CD4-positive, alpha-beta T cell treated with Interleukin-4 for 1 hour (primary cell): ENCODE data around the gene KCNK7.

Experiments
- DNase-seq, 2 donors: peaks; one replicate each; pipeline ENCODE4 v3.0.0-alpha.2; 2020 to 2022

KCNK7 gene

DNA sequence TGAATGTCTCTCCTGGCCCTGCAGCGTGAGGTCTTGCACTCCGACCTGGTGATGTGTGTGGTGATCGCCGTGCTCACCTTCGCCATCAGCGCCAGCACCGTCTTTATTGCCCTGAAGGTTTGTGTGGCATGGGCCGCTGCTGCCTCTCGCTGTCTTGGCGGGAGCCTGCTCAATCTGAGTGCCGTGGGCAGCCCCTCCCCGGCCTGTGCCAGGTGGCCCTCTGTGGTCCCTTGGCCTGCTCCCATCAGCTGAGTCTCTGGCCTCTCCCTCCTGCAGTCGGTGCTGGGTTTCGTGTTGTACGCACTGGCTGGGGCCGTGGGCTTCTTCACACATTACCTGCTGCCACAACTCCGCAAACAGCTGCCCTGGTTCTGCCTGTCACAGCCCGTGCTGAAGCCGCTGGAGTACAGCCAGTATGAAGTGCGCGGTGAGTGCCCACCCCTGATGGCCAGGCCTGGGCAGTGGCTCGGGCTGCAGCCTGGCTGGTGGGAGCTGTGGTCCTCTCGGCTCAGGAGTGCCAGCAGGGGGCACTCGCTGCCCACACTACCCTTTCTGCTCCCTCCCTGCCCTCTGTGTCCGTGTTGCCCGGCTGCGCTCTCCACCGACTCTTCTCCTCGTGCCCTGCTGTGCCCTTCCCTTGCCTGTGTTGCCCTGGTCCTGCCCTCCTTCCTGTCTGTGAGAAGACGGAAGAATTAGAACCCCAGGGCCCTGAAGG is 30.2 kb upstream of the KCNK7 start:
- DNase-seq, result peak; percentile 70 to 78

DNA sequence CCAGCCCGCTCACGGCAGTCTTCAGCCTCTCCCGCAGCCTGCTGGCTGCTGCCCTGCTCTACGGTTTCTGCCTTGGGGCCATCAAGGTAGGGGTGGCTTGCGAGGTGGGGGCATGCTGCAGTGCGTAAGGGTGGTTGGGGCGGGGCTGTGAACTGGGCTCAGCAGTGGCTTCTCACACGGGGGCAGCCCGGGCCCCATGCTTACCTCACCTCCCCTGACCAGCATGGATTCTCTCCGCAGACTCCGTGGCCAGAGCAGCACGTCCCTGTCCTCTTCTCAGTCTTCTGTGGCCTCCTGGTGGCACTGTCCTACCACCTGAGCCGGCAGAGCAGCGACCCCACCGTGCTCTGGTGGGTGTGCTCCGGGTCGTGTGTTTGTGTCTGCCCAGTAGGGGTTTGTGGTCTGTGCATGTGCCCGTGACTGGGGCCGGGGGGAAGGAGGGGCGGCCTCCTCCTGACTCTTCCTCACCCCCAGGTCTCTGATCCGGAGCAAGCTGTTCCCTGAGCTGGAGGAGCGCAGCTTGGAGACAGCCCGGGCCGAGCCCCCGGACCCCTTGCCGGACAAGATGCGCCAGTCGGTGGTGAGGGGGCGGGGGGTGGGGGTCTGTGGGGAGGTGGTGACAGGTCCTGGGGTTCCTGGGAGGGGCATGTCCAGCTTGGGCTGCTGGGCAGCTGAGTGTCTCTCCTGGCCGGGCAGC is 29.5 kb upstream of the KCNK7 start:
- no peak for DNase-seq

DNA sequence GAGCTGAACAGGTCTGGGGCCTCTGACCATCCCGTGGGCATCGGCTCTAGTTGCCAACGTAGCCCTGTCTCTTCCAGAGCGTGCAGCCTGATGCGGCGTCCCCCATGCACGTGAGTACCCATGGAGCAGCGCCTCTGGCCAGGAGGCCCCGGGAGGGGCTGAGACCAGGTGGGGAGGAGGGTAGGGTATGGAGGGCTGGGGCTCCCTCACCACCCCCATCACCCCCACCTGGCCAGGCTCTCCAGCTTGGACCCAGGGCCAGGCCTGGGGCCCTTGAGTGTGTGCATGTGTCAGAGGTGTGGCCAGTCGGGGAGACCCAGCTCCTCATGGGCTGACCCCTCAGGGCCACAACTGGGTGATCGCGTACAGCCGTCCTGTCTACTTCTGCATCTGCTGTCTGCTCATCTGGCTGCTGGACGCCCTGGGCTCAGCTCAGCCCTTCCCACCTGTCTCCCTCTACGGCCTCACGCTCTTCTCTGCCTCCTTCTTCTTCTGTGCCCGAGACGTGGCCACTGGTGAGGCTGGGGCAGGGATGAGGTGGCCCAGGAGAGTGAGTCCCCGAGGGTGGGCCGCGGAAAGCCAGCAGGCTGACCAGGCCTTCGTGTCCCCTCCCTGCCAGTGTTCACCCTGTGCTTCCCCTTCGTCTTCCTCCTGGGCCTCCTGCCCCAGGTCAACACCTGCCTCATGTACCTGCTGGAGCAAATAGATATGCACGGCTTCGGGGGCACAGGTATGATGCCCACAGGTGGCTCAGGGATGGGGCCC is 28.4 kb upstream of the KCNK7 start:
- DNase-seq, result no peak

DNA sequence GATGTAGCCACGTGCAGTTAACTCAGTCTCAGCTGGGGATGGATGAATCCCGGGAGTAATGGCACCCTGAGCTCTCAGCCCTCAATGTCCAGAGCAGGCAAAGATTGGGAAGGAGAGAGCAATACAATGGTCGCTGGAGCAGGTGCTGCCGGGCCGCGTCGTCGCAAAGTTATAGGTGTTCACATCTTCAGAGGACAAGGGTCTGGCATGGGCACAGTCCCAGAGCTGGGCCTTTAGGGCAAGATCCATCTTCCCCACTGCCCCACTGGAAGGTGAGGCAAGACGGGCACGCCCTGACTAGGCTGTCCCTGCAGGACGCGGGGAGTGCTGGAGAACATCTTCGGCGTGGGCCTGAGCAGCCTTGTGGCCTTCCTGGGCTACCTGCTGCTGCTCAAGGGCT is 27.6 kb upstream of the KCNK7 start:
- no peak for DNase-seq

DNA sequence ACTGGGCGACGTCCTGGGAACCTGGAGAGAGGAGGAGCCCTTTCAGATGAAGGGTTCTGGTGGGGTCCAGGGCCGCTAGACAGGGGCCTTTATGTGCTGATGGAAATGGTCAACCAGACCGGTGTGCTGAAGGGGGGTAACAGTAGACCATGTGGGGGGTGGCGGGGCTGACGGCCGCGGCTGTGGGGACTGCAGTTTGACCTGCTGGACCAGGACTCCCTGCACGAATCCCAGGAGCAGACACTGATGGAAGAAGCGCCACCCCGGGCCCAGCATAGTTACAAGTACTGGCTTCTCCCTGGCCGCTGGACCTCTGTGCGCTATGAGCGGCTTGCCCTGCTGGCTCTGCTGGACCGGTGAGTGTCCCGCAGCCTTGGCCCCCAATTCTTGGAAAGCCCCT is 26.4 kb upstream of the KCNK7 start:
- no peak for DNase-seq

DNA sequence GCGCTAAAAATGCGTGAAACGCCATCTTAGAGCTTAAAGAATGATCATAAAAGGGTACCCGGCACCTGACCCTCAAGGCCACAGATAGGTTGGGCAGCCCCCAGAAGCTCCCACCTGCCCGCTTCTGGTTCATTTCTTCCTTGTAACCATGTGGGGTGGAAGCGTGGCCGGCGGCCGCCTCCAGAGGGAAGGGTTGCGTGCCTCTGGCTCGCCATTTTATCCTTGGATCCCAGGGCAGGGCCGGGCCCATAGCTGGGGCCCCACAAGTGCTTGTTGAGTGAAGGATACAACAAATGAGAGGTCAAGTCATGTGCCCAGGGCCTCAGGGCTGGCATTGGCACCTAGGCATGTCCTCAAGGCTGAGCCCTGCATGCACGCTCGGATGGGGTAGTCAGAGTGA is 25.9 kb upstream of the KCNK7 start:
- no peak for DNase-seq

DNA sequence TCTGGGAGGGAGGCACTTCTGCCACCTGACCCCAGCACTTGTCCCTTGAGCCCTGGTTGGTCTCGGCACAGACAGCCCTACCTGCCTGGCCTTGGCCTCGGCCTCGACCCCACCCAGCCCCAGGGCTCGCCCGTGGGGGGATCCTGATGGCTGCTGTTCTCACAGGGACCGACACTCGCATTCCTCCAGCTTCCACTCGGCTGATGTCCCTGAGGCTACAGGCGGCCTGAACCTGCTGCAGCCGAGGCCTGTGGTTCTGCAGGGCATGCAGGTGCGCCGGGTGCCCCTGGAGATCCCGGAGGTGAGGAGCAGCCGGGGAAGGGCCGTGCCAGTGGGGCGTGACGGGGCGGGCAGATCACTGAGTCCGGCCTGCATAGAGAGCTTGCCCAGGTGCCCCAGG is 25.1 kb upstream of the KCNK7 start:
- DNase-seq, result no peak

DNA sequence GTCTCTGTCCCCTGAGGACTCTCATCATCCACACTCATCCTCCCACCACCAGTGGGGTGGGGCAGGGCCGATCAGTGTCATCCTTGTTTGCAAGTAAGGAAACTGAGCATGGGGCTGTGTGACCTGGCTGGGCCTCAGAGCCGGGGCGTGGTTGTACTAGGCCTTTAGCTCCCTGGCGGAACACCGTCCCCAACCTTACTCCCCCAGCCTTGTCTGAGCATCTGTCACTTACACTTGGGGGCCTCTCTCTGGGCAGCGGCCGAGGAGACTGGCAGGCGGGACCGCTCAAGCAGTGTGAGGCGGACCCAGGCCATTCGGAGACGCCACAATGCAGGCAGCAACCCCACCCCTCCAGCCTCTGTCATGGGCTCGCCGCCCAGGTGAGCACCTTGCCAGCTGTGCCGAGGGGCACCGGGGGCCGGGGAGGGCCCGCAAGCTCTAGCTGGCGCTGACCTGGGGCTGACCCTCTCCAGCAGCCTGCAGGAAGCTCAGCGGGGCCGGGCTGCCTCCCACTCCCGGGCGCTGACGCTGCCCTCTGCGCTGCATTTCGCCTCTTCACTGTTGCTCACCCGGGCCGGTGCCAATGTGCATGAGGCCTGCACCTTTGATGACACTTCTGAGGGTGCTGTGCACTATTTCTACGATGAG is 23.8 kb upstream of the KCNK7 start:
- DNase-seq, result no peak

DNA sequence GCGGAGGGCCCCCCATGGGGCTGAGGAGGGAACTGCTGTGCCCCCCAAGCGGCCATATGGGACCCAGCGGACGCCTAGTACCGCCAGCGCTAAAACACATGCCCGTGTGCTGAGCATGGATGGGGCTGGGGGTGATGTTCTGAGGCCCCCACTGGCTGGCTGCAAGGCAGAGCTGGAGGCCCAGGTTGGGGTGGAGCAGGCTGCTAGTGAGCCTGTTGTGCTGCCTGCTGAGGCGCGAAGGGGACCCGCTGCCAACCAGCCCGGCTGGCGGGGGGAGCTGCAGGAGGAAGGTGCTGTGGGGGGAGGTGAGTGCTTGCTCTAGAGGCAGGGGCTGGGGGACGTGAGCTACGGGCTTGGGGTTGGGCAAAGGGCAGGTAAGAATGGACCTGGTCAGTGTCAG is 23.2 kb upstream of the KCNK7 start:
- DNase-seq, result no peak

DNA sequence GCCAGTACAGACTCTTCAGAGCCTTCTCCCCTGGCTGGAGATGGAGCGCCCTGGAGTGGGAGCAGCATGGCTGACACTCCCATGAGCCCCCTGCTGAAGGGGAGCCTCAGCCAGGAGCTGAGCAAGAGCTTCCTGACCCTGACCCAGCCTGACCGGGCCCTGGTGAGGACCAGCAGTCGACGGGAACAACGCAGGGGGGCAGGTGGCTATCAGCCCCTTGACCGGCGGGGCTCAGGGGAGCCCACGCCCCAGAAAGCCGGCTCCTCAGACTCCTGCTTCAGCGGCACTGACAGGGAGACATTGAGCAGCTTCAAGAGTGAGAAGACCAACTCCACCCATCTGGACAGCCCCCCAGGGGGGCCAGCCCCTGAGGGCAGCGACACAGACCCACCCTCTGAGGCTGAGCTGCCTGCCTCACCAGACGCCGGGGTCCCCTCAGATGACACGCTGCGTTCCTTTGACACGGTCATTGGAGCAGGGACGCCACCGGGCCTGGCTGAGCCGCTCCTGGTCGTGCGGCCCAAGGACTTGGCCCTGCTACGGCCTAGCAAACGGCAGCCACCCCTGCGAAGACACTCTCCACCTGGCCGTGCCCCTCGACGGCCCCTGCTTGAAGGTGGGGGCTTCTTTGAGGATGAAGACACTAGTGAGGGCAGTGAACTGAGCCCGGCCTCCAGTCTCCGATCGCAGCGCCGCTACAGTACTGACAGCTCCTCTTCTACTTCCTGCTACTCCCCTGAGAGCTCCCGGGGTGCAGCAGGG is 22.6 kb upstream of the KCNK7 start:
- DNase-seq, result no peak

DNA sequence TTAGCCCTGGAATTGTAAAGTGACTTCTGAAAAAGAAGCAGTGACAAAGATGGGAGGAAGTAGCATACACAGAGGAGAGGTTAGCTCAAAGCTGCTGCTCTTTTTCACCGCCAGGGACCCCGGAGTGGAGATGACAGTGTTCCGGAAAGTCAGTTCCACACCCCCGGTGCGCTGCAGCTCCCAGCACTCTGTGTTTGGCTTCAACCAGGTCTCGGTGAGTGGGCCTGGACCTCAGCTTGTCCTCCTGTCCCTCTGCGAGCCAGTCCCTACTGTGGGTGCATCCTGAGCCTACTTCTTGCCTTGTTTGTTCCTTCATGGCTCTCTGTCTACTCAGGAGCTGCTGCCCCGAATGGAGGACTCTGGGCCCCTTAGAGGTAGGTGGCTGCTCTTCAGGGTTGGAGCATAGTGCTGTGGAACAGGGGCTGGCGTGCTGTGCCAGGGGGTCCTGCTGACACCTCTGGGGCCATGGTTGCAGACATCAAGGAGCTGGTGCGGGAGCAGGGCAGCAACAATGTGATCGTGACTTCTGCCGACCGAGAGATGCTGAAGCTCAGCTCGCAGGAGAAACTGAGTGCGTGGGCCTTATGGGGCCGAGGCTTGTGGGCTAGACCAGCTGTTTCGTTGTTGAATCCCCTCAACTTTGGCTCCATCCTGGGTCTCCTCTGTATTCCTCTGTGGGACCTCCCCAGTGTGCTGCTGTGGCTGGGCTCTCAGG is 21.7 kb upstream of the KCNK7 start:
- DNase-seq, result no peak

DNA sequence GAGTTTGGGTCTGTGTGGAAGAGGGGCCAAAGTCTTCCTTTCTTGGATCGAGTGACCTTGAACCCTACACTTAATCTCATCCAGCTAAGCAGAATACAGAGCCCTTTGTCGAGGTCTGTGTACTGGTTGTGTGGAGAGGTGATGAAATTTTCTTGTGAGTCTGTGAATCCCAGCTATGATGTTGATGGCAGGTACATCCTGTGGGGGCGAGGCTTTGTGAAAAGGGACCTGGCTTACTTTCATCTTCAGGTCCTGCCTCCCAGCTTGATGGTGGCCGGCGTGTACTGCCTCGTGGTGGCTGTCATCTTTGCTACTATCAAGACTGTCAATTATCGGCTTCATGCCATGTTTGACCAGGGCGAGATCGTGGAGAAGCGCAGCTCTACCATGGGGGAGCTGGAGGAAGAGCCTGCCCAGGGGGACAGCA is 21.0 kb upstream of the KCNK7 start:
- DNase-seq, result peak in 1 of 2 donors; percentile 24

DNA sequence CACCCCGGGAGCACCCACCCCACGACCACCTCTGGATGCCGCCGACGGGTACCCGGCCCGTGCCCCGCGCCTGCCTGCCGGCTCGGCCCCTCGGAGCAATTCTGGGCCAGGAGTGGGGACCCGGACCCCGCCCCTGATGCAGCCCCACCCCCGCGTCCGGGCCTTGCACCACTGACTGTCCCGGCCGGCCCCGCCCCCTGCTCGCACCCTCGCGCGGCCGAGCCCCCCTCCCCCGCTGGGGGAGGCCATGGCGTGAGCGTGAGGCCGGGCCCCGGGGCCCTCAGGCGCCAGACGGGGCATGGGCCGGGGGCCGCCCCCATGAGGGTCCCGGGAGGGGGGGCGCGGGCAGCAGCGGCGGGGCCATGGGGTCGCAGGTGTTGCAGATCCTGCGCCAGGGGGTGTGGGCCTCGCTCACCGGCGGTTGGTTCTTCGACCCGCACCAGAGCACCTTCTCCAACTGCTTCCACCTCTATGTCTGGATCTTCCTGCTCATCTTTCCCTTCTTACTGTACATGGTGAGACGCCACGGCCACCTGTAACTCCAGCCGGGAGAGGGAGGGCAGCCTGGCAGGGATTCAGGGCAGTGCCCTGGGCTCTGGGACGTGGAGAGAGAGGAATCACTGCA is 20.5 kb upstream of the KCNK7 start:
- DNase-seq, result no peak

DNA sequence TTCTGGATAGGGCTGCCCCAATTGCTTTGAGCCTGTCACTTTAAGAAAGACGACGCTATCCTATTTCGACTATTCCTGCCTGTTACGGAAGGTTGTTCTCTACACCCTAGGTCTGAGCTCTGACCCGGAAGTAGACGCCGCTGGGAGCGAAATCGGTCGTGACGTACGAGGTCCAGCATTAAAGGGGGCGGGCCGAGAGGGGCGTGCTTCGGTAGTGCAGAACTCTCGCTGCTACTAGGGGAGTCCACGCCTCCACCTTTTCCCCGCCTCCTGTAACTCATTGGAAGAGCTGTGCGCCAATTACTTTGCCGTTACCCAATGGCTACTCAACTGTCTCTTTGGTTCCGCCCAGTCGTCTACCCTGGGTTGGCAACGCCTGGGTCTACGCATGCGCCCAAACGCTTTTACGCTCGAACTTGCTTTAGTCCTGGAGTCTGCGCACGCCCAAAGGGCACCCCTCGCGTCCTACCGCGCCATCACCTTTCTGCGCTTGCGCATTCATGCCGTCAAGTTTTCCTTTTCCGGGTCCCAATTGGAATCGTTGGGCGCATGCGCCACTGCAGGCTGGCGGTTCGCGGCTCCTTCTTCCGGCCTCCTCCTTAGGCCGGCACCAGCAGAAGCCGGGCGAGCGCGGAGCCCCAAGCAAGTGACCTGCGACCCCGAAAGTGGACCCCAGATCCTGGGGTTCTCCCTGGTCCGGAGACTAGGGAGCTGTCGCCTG is 19.8 kb upstream of the KCNK7 start, which contains the start of gene PCNX3:
PCNX3 (plus strand) TSS at position 548 of the 721 bp plus-strand sequence. CDS start 536 bp downstream, outside the sequence.
- peak; percentile 100 for DNase-seq

DNA sequence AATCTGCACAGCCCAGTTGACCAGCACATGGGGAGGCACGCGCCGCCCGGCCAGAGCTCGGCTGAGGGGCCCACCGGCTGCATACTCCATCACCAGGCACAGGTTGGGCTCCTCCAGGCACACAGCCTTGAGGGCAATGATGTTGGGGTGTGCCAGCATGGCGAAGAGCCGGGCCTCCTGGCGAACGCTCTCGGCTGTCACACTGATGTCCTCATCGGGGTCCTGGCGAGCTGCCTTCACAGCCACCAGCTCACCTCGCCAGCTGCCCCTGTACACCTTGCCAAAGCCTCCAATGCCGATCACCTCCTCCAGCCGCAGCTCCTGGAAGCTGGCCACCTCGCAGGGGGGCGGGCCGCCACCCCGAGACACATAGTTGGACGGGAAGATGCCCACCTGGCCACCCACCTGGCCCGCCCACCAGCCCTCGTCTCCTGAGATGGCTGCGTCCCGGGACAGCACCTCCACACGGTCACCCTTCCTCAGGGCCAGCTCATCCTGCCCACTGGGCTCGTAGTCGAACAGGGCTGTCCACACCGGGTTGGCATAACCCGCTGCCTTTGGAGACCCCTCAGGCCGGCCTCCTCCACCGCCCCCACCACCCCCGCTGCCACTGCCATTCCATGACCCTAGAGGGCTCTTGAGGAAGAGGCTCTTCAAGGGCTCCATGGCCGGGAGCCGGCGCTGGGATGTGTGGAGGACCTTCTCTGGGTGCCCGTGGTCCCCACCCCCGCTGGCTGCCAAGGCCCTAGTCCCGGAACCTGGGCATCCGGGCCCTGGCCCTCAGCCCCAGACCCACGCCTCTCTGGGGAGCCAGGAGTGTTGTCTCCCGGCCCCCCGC is 17.7 kb upstream of the KCNK7 start:
- no peak for DNase-seq

DNA sequence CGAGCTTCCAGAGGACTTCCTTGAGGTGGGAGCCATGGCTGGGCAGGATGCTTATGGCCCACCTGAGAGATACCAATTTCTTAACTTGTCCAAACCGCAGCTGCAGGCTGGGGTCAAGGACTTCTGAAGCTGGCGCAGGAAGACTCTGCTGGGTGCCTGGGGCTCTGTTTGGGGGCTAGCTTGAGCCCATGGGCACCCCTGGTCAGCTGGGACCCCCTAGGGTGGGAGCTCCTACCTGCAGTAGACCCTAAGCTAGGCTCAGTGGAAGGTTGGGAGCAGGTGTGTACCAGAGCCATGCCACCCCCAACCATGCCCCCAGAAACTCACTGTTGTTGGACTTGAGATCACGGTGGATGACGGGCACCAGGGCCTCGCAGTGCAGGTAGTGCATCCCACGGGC is 17.1 kb upstream of the KCNK7 start:
- DNase-seq, result no peak

DNA sequence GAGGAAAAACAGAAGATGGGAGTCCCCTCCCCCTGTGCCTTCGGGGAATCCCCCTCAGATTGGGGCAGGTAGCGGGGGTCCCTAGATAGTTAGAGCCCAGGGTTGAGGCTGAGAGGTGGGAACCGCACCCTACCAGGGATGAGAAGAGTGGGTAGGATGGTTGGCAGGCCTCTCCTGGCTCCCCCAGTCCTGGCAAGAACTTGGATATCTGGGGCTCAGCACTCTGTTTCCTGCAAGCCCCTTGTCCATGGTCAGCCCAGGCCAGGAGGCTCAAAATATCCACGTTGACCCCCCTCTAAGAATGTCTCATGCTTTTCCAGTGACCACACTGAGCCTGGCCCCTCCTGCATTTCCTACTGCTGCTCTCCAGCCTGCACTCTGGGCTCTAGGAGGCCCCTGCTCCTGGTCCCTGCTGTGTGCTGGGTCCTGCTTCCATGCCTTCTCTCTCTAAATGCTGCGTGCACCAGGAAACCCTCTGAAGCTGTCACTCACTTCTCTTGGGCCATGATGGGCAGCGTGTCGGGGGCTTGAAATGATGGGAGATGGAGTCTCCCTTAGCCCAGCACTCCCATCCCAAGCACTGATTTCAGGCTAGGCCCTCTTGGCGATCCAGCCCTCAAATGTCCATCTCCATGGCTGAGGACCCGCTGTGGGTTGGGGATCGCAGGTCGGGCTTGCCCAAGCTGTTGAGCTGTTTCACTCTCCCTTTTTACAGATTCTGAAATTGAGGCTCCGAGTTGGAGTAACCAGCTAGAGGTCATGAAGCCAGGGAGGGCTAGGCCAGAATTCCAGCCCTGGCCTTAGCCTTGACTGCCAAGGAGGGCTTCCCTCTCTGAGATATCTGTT is 16.4 kb upstream of the KCNK7 start:
- no peak for DNase-seq

DNA sequence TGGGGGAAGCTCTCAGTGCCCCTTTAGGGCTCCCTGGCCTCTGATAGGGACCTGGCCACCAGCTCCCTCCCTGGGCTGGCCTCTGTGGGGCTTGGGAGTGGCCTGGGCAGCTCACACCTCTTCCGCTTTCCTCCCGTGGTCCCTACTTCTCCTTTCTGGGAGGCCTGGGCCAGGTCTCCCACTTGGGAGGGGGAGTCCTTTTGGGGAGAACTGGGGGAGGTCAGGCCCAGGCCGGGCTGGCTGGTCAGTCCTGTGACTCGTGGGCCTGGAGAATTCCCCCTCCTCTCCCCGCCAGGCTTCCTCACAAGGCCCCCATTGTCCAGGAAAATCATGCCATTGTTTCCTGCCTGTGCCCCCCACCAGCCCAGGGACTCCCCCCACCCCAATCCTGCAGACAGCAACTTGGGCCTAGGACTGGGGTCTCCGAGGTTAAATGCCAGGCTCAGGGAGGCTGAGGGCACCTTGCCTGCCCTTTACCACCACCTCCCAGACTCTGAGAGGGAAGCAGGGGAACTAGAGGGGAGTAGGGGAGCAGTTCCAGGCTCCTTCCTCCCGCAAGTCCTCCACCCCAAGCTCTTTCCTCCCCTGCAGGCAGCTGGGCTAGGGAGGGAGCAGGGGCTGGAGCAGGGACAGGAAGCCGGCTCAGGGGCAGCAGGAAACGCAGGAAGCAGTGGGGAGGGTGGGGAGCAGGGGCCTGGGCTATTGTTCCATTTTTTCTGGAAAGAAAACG is 15.6 kb upstream of the KCNK7 start:
- peak in 1 of 2 donors; percentile 48 for DNase-seq
